ENCODE results near the gene DYNLT2B.
"Not testable (repeated sequence)": the region's sequence is repeated elsewhere in the genome, so short reads cannot be mapped to it uniquely, and the experiment has no call there.

DNA sequence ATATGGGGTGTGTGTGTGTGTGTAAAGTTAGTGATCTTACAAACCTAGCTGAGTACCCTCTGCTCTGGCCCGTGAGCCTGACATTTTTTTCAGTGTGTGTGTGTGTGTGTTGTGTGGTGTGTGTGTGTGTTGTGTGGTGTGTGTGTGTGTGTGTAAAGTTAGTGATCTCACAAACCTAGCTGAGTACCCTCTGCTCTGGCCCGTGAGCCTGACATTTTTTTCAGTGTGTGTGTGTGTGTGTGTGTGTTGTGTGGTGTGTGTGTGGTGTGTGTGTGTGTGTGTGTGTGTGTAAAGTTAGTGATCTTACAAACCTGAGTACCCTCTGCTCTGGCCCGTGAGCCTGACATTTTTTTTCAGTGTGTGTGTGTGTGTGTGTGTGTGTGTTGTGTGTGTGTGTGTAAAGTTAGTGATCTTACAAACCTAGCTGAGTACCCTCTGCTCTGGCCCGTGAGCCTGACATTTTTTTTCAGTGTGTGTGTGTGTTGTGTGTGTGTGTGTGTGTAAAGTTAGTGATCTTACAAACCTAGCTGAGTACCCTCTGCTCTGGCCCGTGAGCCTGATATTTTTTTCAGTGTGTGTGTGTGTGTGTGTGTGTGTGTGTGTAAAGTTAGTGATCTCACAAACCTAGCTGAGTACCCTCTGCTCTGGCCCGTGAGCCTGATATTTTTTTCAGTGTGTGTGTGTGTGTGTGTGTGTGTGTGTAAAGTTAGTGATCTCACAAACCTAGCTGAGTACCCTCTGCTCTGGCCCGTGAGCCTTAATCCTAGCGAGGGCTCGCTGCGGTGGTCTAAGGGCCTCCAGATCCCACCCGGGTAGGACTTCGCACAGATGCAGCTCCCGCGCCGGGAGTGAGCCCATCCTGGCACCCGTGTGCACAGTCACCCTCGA, 997 bp downstream of the DYNLT2B start:
- TF ChIP-seq, protein P1, sequence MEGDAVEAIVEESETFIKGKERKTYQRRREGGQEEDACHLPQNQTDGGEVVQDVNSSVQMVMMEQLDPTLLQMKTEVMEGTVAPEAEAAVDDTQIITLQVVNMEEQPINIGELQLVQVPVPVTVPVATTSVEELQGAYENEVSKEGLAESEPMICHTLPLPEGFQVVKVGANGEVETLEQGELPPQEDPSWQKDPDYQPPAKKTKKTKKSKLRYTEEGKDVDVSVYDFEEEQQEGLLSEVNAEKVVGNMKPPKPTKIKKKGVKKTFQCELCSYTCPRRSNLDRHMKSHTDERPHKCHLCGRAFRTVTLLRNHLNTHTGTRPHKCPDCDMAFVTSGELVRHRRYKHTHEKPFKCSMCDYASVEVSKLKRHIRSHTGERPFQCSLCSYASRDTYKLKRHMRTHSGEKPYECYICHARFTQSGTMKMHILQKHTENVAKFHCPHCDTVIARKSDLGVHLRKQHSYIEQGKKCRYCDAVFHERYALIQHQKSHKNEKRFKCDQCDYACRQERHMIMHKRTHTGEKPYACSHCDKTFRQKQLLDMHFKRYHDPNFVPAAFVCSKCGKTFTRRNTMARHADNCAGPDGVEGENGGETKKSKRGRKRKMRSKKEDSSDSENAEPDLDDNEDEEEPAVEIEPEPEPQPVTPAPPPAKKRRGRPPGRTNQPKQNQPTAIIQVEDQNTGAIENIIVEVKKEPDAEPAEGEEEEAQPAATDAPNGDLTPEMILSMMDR (IDR thresholded peaks at IDR 0.05) = not testable (repeated sequence)
- TF ChIP-seq EP300, POLR2A (IDR thresholded peaks at IDR 0.05): not testable (repeated sequence)
